ENCODE data around the gene GYG1. TPM values are rescaled to one million over a fixed set of nuclear protein-coding genes. Genes with fewer than 3 reads are reported as not detected.

The GYG1 gene
- total and polyA plus RNA-seq, 2 of the 8 experiments (the other 6 are each of a cell fraction or from before 2014, with no cell fraction given) = 19.4 to 34.2 TPM

- TF ChIP-seq HDAC2 (IDR thresholded peaks at IDR 0.05; ENCODE audit: borderline replicate concordance in 1 of 2, low read depth in 2 of 2, low read length in 2 of 2) = no peak
- TF ChIP-seq SIRT6 (IDR thresholded peaks at IDR 0.05; ENCODE audit: low read length) = no peak
- TF ChIP-seq KDM1A (IDR thresholded peaks at IDR 0.05; ENCODE audit: borderline replicate concordance, low read length) = no peak
- no peak for TF ChIP-seq NANOG (IDR thresholded peaks at IDR 0.05; ENCODE audit: insufficient read depth, low read depth, low read length, poor library complexity, severe bottlenecking)
- TF ChIP-seq ATF3 (IDR thresholded peaks at IDR 0.05; ENCODE audit: insufficient read depth, low read depth, low read length) = no peak
- no peak for TF ChIP-seq GTF2F1 (IDR thresholded peaks at IDR 0.05; ENCODE audit: borderline replicate concordance, low read depth, low read length)
- no peak for TF ChIP-seq CHD2 (IDR thresholded peaks at IDR 0.05; ENCODE audit: low read length)
Observed at GRCh38 chr3:149019580-149019979, 28.2 kb downstream of the GYG1 start (continued).
